Epithelial cell of esophagus (primary cell): Measurements from ENCODE around the gene CASQ2.

Experiments used
- DNase-seq: peaks from one replicate; pipeline ENCODE4 v3.0.0; 2010; ENCODE audit warnings: low read depth
- H3K4me3 ChIP-seq: 2 replicates; pipeline ENCODE4 v1.5.1; 2011; ENCODE audit warnings: mild to moderate bottlenecking, low read length, control low read depth
- TF ChIP-seq, protein P1 (sequence below): IDR thresholded peaks from 2 replicates; pipeline ENCODE4 v1.5.1; 2011; ENCODE audit warnings: low read depth, mild to moderate bottlenecking, low read length, control low read depth, inconsistent platforms; ENCODE audit not compliant: insufficient read depth; ENCODE audit errors: missing control alignments

CASQ2 gene

GRCh38 chr1:115796036-115796435 is 27.5 kb upstream of the CASQ2 start:
- no peak overlapping the region for H3K4me3 ChIP-seq
- TF ChIP-seq, protein P1, sequence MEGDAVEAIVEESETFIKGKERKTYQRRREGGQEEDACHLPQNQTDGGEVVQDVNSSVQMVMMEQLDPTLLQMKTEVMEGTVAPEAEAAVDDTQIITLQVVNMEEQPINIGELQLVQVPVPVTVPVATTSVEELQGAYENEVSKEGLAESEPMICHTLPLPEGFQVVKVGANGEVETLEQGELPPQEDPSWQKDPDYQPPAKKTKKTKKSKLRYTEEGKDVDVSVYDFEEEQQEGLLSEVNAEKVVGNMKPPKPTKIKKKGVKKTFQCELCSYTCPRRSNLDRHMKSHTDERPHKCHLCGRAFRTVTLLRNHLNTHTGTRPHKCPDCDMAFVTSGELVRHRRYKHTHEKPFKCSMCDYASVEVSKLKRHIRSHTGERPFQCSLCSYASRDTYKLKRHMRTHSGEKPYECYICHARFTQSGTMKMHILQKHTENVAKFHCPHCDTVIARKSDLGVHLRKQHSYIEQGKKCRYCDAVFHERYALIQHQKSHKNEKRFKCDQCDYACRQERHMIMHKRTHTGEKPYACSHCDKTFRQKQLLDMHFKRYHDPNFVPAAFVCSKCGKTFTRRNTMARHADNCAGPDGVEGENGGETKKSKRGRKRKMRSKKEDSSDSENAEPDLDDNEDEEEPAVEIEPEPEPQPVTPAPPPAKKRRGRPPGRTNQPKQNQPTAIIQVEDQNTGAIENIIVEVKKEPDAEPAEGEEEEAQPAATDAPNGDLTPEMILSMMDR: no peak
- no peak for DNase-seq

GRCh38 chr1:115794976-115795639 is 26.6 kb upstream of the CASQ2 start:
- TF ChIP-seq, protein P1: no peak
- H3K4me3 ChIP-seq: no peak overlapping the region
- peak; percentile 77 for DNase-seq

GRCh38 chr1:115793162-115793561 is 24.6 kb upstream of the CASQ2 start:
- TF ChIP-seq, protein P1: no peak
- DNase-seq: peak; percentile 50
- no peak overlapping the region for H3K4me3 ChIP-seq

GRCh38 chr1:115791816-115792215 is 23.3 kb upstream of the CASQ2 start:
- TF ChIP-seq, protein P1: no peak
- no peak overlapping the region for H3K4me3 ChIP-seq
- DNase-seq: peak; percentile 90

- peak; percentile 30 for DNase-seq
- no peak overlapping the region for H3K4me3 ChIP-seq
- TF ChIP-seq, protein P1: no peak
These were observed 22.3 kb upstream of the CASQ2 start for GRCh38 chr1:115790846-115791245.

GRCh38 chr1:115790356-115790755 is 21.8 kb upstream of the CASQ2 start:
- no peak for DNase-seq
- no peak overlapping the region for H3K4me3 ChIP-seq
- TF ChIP-seq, protein P1: no peak

DNA sequence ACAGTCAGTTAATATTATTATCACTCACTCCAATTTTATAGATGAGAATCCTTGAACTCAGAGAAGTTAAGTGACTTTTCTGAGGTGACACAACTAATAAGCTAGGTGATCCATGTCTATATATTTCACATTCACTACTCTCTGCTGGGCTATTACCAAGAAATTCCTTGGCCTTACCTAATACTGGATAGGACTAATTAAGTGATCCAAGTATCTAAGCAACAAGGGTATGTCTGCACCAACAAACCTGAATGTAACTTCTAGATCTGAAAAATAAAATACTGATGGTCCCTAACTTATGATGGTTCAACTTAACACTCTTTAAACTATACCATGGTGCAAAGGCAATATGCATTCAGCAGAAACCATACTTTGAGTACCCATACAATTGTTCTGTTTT is 14.8 kb upstream of the CASQ2 start:
- no peak for DNase-seq
- H3K4me3 ChIP-seq: no peak overlapping the region
- TF ChIP-seq, protein P1: no peak
